DMS79 treated with DMSO at 0.1 percent for 48 hours (cell line): ENCODE results near the gene ZNF25.
"Not testable (repeated sequence)": the region's sequence is repeated elsewhere in the genome, so short reads cannot be mapped to it uniquely, and the experiment has no call there.

Source experiments
- DNase-seq: peaks from one replicate; lab custom pipeline; 2025; lab: John Stamatoyannopoulos, UW

ZNF25 gene

GRCh38 chr10:37976091-37976879, at the start of gene ZNF25:
Gene ZNF25 (minus strand): TSS chr10:37976647. CDS start chr10:37971722, 4,925 bp downstream.
- peak; percentile 87 for DNase-seq

DNA sequence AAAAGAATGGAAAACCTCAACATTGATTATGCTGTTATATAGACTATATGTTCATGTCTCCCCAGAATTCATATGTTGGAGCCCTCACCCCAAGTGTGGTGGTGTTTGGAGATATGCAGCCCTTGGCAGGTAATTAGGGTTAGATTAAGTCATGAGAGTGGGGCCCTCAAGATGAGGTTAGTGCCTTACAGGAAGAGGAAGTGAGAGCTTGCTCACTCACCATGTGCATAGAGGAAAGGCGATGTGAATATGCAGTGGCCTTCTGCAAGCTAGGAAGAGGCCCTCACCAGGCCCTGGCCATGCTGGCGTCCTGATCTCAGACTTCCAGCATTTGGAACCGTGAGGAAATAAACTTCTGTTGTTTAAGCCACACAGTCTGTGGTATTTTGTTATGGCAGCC, 48.8 kb upstream of the ZNF25 start:
- no peak for DNase-seq

- DNase-seq, result not testable (repeated sequence)
Measured at GRCh38 chr10:38019124-38019523, 42.7 kb upstream of the ZNF25 start.

- no peak for DNase-seq
Measured at GRCh38 chr10:38016354-38016753, 39.9 kb upstream of the ZNF25 start.

DNA sequence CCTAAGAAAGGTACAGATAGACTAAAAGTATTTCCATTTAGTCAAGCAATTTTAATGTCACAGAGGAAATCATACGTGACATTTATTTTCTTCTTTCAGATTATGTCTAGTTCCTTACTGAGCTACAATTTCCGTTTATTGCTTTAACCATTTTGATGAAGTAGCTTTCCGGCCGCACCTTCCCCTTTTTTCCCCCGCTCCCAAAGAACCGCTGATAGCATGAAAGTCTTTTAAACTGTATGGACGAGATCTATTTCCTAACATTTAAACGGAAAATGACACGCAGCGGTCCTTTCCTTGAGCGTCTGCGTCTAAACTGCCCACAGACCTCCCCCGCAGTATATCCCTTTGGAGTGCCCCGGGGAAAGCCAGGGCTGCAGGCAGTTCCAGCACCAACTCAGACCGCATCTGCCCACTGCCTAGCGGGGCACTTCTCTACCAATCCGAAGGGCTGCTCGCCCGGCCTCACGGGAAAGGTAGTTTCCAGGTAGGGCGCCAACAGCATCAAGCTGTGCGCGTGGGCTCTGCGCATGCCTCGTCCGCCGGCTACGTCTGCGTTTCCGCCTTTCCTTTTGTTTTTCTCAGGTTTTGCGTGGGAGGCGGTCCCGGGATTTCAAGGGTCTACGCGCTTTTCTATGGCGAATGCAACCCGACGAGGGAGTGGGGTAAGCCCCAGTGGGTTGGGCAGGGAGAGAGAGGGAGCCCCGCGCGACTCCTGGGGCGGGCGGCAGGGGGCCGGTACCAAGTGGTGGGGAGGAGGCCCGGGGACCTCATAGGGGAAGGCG, 33.9 kb upstream of the ZNF25 start, which contains the start of gene ZNF33A:
TSS of gene ZNF33A (plus strand) at position 557 of the 785 bp plus-strand sequence. CDS start 1,667 bp downstream, outside the sequence.
- peak; percentile 74 for DNase-seq

DNA sequence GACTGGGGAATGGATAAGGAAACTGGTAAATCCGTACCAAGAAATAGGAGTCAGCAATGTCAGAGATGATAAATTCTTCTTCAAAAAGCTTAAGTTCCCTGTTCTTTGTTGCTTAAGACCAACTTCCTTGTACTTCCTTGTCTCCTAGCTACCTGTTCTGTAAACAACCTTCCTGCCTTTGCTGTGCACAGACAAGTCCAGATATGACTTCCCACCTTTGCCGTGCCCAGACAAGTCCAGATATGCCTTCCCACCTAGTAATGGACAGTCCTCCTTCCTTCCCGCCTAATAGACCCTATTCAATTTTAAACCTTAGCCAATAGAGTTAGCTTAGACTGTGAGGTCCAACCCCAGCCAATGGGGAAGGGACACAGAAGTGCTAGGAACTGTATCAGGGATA, 31.5 kb upstream of the ZNF25 start:
- DNase-seq, result no peak

DNA sequence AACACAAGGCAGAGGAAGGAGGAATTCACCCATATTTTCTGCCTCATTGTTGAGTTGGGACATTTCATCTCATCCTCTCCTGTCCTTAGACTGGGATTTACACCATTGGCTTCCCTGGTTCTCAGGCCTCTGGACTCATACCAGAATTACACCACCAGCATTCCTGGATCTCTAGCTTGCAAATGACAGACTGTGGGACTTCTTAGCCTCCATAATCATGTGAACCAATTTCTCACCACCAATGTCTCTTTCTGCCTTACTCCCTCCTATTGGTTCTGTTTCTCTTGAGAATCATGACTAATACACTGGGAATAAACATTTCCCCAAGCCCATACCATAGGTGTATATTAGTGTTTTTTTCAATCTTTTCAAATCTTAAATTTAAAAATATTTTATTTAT, 31.1 kb upstream of the ZNF25 start:
- DNase-seq, result no peak

GRCh38 chr10:38003588-38003987, 27.1 kb upstream of the ZNF25 start:
- no peak for DNase-seq

- DNase-seq, result no peak
Measured at GRCh38 chr10:38003026-38003425, 26.6 kb upstream of the ZNF25 start.

DNA sequence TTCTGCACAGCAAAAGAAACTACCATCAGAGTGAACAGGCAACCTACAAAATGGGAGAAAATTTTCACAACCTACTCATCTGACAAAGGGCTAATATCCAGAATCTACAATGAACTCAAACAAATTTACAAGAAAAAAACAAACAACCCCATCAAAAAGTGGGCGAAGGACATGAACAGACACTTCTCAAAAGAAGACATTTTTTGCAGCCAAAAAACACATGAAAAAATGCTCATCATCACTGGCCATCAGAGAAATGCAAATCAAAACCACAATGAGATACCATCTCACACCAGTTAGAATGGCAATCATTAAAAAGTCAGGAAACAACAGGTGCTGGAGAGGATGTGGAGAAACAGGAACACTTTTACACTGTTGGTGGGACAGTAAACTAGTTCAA, 24.0 kb upstream of the ZNF25 start:
- not testable (repeated sequence) for DNase-seq

DNA sequence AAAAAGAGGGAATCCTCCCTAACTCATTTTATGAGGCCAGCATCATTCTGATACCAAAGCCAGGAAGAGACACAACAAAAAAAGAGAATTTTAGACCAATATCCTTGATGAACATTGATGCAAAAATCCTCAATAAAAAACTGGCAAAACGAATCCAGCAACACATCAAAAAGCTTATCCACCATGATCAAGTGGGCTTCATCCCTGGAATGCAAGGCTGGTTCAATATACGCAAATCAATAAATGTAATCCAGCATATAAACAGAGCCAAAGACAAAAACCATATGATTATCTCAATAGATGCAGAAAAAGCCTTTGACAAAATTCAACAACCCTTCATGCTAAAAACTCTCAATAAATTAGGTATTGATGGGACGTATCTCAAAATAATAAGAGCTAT, 22.5 kb upstream of the ZNF25 start:
- DNase-seq, result not testable (repeated sequence)

DNA sequence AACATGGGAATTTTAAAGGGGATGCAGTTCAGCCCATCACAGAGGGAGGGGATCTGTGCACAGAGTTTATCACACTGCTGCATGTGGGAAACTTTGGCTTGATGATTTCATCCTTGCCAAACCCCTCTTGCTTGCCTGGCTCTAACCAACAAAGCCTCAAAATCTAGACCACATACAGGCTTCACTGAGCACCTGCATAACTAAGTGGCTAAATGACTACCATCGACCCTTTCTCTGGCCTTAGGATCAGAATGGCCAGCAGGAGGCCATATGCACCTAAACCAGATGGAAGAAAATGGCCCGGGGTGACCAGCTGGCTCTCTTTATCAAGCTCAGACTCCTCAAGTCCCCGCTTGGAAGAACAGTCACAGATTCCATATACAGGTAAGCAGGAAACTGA, 15.6 kb upstream of the ZNF25 start:
- DNase-seq, result no peak

- DNase-seq, result no peak
Measured at GRCh38 chr10:37991655-37992054, 15.2 kb upstream of the ZNF25 start.

- no peak for DNase-seq
Measured at GRCh38 chr10:37976880-37977203, 395 bp upstream of the ZNF25 start.

GRCh38 chr10:37975401-37975991, 951 bp downstream of the ZNF25 start:
- DNase-seq, result peak; percentile 46

GRCh38 chr10:37972396-37972795, 4.1 kb downstream of the ZNF25 start:
- no peak for DNase-seq

- no peak for DNase-seq
Measured at GRCh38 chr10:37965006-37965405, 11.4 kb downstream of the ZNF25 start.

DNA sequence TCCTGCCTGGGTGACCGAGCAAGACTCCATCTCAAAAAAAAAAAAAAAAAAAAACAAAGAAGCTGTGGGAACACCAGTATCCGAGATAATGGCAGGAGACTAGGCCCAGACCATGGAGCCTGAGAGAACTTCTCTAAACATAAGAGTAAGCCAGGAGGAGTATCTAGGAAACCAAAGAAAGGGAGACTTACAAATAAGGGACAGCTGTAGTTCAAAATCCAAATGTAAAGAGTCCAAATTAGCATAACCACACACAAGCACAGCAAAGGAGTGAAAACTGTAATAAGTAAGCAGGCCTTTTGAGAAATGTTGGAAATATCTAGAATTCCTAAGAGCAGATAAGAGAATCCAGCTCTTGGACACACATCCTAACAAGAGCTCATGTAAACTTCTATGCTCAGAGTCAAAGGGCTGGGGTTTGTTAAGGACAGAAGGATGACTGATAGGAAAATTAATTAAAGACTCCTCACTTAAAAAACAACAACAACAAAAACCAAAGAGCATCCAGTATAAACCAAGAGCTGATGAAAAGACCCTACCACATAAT, 15.8 kb downstream of the ZNF25 start:
- DNase-seq, result no peak

- no peak for DNase-seq
Measured at GRCh38 chr10:37957841-37958240, 18.6 kb downstream of the ZNF25 start.

DNA sequence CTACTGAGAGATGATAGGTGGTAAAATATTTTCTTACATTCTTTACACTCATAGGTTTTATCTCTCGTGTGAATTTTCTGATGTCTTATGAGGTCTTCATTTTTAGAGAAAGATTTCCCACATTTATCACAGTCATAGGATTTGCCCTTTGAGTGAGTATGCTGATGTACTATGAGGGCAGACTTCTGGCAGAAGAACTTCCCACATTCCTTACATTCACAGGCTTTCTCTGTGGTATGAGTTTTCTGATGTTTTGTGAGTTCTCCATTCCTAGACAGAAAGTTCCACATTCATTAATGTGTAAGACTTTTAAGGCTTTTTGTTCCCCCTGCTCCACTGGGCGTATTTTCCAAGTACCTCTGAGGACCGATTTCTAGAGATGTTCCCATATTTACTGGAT, 23.5 kb downstream of the ZNF25 start:
- no peak for DNase-seq

- DNase-seq, result no peak
Measured at GRCh38 chr10:37952043-37952755, 24.2 kb downstream of the ZNF25 start.

GRCh38 chr10:37948210-37948609, 28.2 kb downstream of the ZNF25 start:
- no peak for DNase-seq
